Stimulated activated CD8-positive, alpha-beta memory T cell treated with anti-CD3 and anti-CD28 coated beads, Interleukin-2, amount 100 ng/mL, for 48 hours (primary cell): ENCODE data around the gene ANXA8.
"Not testable (repeated sequence)": the region's sequence is repeated elsewhere in the genome, so short reads cannot be mapped to it uniquely, and the experiment has no call there.

ENCODE experiments used
- DNase-seq, 2 donors: peaks; one replicate each; pipeline ENCODE4 v3.0.0-alpha.2; 2020; ENCODE audit warnings: low read depth in 2 of 2

The ANXA8 gene

DNA sequence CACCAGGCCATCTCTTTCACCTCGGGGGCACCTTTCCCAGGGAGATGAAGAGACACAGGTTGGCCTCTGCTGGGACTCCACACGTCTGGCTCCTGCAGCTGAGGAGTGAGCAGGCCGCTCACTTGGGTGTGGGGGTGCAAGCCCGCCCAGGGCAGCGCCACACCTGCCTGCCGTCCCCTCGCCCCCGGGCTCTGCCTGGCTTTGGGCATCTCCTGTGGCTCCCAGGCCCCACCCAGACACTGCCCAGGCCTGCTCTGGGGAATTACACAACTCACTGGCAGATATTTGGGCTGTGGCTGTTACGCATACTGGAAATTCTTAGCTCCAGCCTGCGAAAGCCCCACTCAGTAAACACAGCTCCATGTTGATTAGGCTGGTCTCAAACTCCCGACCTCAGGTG is at the start of gene ANXA8:
ANXA8 (minus strand) TSS at position 193 of the 400 bp plus-strand sequence; CDS start at position 11, 182 bp downstream.
- not testable (repeated sequence) for DNase-seq

DNA sequence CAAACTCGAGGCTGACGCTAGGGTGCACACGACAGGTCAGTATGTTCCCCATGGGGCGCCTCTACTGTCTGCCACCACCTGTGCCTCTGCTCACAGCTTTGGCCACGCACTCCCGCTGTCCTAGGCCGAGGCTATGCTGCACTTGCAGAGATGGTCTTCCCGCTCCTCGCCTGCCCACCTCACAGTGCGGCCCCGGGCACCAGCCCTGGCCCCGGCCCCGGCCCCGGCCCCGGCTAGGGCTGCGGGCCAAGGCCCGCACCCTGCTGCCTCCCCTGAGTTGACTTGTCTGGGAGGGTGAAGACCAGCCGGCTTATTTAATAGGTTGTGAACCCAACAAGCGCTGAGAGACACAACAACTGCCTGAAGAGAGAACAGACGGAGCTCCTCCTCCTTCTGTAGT is 39.6 kb upstream of the ANXA8 start, which contains the start of gene AGAP9:
AGAP9 (minus strand) TSS at position 164 of the 400 bp plus-strand sequence; CDS start at position 52, 112 bp downstream.
- DNase-seq, result not testable (repeated sequence)

DNA sequence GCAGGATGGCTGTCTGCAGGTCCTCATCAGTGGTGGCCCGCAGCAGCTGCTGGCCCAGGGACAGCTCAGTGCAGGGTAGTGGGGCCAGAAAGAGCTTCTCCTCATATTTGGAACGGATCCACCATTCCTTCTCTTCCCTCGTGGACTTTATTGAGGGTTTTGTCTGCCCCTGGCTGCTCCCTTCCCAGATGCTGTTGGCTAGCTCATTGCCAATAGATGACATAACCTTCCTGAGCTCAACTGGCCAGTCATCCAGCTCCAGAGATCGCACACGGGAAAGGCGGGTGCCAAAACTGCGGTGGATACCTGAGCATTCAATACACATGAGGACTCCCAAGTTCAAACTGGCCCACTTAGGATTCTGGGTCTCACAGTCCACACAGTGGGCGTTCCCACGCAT is 18.4 kb upstream of the ANXA8 start:
- not testable (repeated sequence) for DNase-seq

GRCh38 chr10:47494226-47494625 is 10.3 kb upstream of the ANXA8 start:
- DNase-seq, result not testable (repeated sequence)

- DNase-seq, result not testable (repeated sequence)
These were observed 7.7 kb upstream of the ANXA8 start, which contains the start of gene FAM25G for GRCh38 chr10:47491600-47491999. Gene FAM25G, minus strand, starts transcription at chr10:47491700. Its CDS starts 26 bp downstream, at chr10:47491674.

GRCh38 chr10:47489630-47490029 is 5.7 kb upstream of the ANXA8 start:
- not testable (repeated sequence) for DNase-seq

- not testable (repeated sequence) for DNase-seq
These were observed 2.0 kb upstream of the ANXA8 start for GRCh38 chr10:47485943-47486342.

DNA sequence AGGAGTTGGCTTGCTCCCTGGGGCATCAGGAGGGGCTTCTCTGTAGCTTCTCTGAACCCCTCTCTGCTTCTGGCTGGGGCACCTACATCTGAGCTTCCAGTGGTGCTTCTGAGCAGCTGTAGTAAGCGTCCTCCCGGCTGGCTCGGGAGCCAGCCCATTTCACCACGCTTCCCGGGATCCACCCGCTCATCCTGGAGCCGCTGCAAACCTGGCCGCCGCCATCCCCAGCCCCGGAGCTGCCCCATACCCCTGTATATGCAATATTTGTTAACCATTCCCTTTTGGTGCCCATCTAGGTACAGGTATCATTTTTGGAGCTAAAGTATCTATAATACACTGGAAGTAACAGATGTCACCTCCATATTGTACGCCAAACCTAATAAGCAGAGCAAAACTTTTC is 871 bp upstream of the ANXA8 start:
- not testable (repeated sequence) for DNase-seq

DNA sequence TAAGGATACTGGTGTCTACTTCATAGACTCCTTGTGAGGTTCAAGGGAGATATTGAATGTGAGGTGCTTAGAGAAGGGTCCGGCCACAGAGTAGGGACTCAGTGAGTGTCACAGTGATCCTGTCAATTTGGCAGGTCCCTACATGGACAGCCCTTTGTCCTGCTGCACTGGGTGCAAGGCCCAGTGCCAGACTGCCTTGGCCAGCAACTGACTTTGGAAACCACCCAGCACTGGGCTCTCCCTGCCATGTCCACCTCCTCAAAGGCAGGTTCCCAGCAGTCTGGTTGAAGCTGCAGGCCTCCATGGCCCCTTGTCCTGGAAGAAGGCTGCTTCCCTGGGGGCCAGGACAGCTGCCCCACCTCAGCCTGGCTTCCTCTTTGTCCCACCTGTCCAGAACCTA is 1.5 kb downstream of the ANXA8 start:
- not testable (repeated sequence) for DNase-seq

GRCh38 chr10:47481768-47482181 is 2.1 kb downstream of the ANXA8 start:
- not testable (repeated sequence) for DNase-seq

DNA sequence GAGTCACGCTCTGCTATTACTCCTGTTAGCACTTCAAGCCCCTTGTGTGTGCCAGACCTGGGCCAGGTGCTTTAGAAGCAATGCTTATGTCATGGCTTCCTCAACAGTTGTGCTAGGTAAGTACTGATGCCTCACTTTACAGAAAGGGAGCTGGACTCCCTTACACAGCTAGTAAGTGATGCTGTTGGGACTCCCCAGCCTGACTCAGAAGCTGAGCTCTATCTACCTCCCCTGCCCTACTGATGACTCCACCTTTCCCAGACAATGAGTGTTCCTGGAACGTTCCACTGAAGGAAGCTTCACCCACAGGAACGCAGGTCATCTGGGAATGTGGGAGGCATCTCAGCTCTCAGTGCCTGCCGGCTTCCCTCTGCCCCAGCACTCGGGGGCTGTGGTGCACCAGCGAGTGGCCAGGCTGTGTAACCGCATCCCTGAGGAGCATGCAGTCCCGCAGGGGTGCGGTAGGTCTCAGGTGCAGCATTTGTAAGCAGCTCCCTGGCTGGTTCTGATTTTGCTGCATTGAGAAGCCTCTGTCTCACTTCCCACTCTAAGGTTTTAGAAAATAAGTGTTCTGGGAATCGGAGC is 2.6 kb downstream of the ANXA8 start:
- DNase-seq, result not testable (repeated sequence)

DNA sequence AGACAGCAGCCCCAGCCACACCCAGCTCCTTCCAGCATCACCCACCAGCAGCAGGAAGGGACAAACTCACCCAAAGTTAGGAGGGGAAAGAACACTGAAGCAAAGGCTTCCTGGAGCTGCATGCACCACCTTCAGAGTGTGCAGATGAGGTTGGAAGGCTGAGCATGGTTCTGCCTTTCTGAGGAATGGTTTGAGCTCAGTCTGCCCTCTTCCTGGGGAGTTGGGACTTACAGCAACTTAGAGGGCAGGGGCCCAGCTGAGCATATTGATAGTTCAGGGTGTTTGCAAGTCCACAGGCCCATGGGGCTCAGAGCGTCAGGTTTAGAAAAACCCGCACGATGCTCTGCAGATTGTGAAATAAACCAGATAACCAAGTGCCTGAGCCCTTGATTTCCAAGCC is 3.8 kb downstream of the ANXA8 start:
- not testable (repeated sequence) for DNase-seq

GRCh38 chr10:47478114-47478513 is 5.8 kb downstream of the ANXA8 start:
- DNase-seq, result not testable (repeated sequence)

DNA sequence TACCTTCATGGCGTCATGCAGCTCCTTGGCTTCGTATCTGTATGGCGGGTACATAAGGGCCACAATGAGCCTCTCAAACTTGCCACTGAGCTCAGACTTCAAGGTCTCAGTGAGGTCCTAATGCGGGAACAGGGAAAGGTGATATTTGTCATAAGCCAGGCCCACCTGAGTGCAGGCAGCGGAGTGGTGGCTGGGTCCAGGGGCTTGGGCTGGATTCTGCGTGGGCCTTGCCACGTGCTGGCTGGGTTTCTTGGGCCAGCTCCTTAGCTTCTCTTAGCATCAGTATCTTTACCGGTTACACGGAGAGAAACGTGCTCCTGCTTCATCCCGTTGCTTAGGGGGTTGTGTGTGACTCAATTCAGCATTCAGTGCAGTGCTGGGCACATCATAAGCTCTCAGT is 6.8 kb downstream of the ANXA8 start:
- not testable (repeated sequence) for DNase-seq

DNA sequence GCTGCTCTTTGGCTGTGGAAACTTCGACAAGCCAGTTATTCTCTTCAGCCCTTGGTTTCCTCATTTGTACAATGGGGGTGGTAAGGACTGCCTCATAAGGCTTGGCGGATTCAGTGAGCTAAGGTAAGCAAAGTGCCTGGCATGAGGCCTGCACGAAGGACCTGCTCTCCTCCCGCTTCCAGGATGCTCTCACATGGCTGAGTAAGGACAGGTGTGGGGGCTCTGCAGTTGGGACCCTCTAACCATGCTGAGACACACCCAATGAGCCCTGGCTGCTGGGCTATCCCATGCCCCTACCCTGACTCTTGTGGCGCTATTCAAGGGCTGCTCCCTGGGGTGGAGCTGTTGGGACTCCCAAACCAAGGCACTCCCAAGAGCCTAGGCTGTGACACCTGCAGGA is 8.8 kb downstream of the ANXA8 start:
- DNase-seq, result not testable (repeated sequence)

GRCh38 chr10:47473516-47473915 is 10.4 kb downstream of the ANXA8 start:
- not testable (repeated sequence) for DNase-seq

DNA sequence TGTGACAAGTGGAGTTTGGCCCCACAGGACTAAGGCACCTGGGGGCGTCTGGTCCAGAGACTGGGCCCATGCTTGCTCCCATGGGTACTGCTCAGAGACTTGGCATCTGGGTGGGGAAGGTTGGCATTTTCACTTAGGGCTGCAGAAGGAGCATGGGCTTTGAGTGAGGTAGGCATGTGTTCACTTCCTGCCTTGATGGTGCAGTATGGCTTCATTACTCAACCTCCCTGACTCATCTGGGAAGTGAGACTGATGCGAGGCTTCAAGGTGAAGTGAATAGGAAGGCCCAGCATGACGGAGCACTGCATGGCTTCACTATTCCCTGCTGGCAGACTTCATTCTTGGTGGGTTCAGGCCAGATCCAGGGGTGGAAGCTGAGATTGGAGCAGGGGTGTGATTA is 11.3 kb downstream of the ANXA8 start:
- DNase-seq, result not testable (repeated sequence)

DNA sequence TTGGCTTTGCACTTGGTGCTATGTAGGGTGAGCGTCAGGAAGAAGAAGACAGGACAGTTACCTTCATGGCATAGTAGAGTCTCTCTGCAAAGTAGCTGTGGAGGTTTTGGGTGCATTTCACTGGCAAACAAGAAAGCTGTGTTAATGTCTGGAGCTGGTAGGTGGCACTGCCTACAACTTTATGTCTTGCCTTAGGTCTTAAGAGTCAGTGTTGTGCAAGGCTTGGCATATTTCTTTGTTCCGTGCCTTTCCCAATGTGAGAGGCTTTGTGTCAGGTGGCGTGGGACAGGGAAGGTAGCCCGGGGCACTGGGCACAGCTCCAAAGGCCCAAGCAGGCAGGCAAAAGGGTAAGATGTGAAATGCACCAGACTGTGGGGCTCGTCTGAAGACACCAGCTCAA is 11.8 kb downstream of the ANXA8 start:
- DNase-seq, result not testable (repeated sequence)

DNA sequence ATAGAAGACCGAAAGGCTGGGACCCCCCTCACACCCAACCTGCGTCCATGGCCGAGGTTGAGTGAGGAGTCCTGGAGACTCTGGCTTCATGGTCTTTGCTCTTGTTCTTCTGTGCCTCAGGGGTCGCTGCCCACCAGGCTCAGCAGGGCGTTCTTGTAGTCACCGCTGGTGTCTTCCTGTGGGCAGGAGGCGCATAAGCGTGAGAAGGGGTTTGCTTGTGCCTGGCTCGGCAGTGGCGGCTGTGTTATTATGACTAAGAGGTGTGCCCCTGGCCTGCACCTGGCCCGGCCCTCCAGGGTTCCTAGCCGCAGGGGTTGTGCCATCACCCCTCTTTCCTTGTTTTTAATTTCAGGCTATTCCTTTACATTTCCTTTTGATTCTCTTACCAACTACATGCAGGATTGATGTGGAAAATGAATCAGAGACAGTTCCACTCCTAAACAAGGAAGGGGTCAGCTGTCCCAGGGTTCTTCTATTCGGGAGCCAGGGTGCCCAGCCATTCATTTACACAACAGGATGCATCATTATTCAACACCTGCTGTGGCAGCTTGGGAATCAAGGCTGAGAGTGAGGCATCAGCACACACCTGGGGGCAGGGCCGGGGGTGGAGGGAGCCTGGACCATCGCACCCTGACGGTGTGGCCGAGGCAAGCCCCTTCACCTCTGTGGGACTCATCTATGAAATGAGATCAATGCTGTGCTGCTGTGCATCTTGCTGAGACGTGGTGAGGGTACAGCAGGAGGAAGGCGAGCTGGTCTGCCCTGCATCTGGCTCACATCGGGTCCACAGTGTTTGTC is 15.0 kb downstream of the ANXA8 start:
- DNase-seq, result not testable (repeated sequence)

- not testable (repeated sequence) for DNase-seq
These were observed 16.0 kb downstream of the ANXA8 start for GRCh38 chr10:47467957-47468356.

- DNase-seq, result not testable (repeated sequence)
These were observed 16.5 kb downstream of the ANXA8 start for GRCh38 chr10:47467458-47467857.

- DNase-seq, result not testable (repeated sequence)
These were observed 18.5 kb downstream of the ANXA8 start for GRCh38 chr10:47465216-47465917.
